NCI-H748 (cell line): ENCODE data around the gene TENM4.

Experiments
- DNase-seq: peaks from one replicate; lab custom pipeline; 2025; ENCODE audit not compliant: unreplicated experiment; lab: John Stamatoyannopoulos, UW

Gene TENM4

DNA sequence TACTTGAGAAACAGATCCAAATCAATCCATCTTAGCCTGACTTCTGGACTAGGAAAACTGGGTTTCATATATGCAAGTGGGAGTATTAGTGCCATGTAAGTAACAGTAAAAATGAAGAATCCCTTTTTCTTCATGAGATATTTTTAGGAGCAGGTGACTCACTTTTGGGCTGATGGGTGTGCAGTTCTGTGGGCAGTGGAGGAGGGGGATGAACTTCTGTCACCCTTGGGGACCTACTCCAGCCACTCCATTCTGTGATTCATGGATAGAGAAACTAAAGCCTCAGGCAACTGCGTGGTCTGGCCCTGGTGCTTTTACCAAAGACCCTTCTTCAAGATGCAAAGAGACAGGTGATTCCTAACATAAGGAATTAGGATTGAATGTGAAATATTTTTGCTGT lies 657.5 kb downstream of the TENM4 start:
- no peak for DNase-seq

DNA sequence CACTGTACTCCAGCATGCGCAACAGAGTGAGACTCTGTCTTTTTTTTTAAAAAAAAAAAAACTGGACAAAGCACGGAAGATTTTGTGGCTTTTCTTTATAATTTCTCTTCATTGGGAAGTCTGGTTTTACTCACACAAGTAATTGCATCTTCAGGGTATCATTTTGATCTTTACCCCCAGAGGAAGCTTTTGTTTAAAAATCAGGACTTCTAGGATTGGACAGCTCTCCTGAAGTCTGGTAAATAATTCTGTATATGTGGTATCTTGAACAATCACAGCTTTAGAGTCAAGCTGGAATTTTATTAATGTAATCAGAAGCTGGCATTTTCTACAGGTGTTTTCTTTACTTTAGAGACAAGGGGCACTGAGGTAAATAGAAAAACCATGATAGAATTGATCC lies 658.1 kb downstream of the TENM4 start:
- no peak for DNase-seq

DNA sequence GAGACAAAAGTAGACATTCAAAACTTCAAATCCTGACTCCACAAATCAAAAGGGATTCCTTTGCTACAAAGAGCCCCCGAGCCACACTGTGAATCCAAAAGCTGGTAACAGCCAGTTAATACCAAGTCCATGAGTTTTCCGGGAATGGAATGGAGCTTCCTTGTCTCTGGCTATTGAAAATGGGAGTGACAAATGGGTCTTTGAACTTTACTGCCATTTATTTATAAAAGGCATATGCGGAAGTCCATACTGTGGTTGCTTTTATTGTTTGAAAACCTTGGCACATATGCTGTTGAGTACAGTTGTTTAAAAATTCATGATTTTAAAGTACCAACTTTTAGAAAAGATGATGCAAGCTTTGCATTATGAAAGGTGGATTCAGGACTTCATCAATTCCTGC lies 659.9 kb downstream of the TENM4 start:
- no peak for DNase-seq

DNA sequence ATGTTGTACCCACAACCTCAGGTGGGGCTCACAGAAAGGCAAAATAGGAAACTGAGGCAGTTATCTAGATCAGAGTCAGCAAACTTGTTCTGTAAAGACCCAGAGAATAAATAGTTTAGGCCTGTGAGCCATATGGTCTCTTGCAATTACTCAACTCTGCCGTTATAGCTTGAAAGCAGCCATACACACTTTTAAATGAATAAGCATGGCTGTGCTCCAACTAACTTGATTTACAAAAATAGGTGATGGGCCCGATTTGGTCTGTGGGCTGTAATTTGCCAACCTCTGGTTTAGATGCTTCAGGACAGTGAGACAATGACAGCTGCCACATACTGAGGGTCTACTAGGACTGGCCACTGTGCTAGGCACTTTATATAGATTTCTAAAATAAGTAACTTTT lies 667.3 kb downstream of the TENM4 start:
- DNase-seq: no peak

DNA sequence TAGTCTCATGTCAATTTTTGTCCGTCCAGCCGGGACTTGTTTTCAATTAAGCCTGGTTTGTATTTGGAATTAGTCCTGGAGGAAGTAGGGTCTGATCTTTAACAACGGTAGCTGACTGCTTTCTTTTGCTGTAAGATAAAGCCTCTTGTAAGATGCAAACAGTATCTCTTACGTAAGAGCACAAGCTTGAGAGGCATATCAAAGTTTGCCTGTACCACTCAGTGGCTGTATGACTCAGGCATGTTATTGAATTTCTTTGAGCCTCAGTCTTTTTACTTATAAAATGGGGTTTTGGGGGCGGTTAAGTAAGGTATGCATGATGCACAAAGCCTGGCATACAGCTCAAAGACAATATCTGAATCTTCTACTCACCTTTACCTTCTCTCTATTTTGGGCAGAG lies 667.8 kb downstream of the TENM4 start:
- no peak for DNase-seq

DNA sequence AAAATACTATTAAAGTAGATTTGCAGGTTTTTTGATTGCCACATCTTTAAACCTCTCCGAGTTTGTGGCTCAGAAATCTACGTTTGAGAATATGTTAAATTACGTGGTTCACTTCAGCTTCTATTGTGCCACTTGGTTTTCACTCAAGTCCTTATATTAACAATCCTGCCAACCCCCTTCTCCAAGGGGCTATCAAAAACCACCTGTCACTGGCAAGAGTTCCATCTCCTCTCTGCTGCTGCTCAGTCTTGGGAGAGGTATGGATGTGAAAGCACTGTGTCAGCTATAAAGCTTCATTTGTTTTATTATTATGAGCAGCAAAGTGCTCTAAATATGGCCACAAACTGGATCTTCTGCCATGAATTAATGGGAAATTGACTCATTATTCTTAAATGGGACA lies 668.6 kb downstream of the TENM4 start:
- no peak for DNase-seq

DNA sequence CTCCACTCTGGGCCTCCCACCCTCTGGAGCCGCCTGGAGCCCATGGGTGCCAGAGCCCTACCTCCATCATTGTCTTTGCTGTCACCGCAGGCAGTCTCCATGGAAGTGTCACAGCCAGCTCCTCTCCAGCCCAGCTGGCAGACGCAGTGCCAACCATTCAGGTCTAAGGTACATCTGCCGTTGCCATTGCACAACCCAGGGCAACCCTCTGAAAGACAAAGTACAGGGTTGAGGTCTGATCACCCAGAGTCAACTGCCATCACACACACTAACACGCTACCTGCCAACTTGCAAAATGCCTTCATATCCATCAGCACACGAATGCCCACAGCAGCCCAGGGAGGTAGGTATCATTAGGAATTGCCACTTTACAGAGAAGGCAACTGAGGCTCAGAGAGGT lies 669.9 kb downstream of the TENM4 start:
- no peak for DNase-seq

DNA sequence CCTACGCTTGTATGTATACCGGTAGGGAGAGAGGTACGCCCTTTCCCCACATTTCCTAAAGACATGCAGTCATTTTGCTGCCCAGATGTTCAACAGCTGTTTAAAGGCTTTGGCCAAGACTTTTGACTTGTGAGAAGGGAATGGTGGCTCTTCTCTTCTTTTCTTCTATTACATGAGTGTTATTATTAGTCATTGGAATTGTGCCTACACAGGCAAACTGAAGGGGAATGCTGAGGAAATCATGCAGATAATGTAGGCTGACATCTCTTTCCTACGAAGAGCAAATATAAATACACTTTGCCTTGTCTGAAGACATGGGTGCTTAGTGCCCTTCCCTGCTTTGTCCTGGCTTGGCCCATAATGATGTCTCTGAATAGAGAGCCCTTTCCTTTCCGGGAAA lies 671.9 kb downstream of the TENM4 start:
- no peak for DNase-seq

DNA sequence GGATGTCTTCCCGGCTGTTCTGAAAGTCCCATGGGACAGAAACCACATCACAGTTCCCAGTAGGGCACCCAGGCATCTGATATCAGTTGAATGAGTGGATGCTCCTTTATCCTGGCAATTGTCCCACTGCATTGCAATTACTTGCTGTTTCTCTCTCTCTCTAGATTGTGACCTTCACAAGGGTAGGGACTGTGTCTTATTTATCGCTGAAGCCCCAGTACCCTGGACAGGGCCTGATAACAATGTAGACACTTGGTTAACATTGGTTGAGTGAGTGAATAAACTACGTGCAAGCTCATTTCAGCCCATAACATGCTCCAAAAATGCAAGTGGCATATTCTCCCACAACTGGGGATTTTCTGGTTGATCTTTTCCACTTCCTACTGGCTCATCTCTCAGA lies 672.5 kb downstream of the TENM4 start:
- no peak for DNase-seq

DNA sequence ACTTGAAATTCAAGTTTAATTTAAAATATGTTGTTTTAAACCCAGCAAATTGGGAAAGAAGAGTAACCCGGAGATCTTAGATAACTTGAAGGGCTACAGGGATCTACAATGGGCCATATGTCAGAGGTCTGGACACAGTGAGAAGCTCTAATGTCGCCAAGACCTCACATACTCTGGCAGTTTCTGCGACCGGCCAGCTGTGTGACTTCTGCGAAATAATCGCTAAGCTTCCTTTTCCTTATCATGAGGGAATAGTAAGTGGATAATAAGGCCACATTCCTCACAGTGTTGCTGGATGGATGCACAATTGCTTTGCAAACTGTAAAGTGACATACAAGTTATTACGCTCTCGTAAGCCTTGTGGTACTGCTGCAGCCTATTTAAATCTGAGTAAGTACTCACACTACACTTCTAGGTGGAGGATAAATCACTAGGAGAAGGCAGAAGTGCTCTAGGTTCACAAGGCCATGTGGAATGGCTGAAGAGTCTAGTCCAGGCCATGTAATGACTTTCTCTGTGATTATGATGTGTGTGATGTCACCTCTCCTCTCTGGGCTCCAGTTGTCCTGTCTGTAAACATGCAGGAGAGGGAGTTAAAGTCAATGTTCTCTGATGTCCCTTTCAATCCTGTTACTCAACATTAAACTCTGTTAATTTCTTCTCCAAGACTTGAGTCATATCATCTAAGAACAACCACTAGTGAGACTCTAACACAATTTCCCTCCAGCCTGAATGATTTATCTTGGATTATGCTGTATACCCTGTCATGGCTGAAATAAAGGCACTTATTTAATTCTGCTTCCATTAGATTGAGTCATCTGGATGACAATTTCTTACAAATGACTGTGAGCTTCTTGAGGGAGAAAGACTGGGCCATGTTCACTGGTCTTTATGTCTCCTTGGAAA lies 673.5 kb downstream of the TENM4 start:
- no peak for DNase-seq

DNA sequence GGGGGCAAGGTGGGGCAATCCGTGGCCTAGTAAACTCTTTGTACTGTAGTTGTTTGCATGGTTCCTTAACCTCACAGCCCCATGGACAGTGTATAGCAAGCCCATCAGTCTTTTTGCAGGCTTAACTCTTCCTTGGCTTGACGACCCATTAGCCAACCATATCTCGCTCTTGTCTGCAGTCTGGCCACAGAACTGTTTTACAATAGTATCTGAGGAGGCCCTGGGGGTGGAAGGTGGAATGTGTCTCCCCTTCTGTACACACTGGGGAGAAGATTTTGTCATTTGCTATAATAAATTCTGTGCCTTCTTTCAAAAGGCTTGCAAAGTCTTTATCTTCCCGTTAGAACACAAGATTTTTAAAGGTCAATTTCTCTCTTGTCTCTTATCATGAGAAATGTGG lies 675.9 kb downstream of the TENM4 start:
- no peak for DNase-seq

DNA sequence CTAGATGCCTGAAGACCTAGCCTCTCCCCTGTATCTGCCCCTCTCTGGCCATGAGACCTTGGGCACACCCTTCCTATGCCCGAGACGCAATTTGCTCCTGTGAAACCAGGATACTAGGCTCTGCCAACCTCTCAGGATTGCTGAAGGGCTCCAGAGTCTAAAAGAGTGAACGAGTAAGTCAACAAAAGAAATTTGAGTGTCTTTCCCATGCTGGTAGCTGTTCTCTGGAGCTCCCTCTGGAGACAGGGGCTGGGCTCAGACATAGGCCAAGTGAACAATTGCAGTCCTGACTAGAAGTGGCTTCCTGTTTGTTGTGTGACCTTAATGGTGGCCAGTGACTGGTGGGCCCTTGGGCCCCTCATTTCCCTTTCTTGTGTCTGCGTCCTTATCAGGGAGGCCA lies 677.2 kb downstream of the TENM4 start:
- no peak for DNase-seq

DNA sequence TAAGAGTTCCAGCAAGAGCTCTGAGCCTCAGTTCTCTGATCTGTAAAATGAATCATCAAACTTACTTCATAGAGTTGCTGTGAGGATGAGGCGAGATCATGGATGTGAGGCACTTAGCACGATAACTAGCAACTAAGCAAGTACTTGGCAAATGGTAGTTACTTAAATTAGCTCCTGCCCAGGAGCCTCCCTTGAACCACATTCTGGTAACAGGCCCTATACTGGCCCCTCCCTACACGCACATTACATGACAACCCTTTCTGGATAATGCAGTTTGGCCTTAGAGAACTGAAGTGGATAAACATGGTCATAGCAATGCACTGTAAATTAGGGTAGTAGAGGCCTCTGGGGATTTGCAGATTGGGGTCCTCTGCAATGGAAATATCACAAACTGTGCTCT lies 678.7 kb downstream of the TENM4 start:
- no peak for DNase-seq

DNA sequence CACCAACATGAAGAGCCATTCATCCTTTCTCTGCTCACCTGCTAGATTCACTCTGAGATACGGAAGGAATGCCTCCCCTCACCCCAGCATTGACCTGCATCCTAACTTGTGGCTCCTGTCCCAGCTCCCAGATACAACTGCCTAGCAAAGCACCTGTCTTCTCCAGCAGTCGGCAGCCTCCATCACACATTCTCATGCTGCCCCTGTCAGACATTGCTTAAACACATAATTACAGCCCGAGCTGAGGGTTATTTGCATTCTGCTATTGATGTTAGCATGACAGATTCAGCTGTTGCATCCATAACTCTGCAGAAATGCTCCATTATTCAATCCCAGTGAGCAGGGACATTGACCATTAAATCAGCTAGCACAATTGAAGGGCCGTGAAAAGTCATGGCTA lies 681.8 kb downstream of the TENM4 start:
- peak; percentile 93 for DNase-seq

DNA sequence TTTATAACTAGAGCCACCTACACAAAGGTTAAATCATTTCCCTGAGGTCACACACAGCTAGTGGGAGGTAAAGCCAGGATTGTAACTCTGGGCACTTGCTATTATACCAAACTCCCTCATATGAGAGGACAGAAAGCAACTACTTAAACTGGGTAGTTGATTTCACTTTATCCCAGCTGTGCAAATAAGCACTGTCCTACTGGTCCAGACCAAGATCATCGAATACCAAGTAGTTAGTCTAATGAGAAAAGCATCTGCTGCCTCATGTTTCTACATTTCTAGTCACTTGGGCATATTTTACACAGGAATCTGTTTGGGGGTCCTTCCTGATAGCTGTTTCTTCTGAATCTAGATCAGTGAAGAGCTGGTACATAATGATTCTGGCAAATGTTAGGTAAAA lies 687.5 kb downstream of the TENM4 start:
- DNase-seq: peak; percentile 56

DNA sequence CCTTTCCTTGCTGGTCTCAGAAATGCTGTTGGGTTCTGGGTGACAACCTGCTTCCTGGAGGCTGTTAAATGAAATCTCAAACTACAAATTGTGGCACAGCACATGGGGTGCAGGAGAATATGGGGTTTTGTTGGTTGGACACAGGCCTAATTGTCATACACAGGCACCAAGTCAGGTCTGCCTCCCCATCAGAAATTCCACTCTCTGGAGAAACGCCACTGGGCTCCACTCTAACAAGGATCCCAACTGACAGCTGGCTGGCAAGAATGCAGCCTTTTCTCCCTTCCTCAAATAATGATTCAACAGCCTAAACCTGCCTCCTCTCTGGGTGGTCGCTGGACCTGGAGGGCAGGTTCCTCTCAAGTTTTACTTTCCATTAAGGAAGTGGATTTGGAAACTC lies 688.3 kb downstream of the TENM4 start:
- no peak for DNase-seq

DNA sequence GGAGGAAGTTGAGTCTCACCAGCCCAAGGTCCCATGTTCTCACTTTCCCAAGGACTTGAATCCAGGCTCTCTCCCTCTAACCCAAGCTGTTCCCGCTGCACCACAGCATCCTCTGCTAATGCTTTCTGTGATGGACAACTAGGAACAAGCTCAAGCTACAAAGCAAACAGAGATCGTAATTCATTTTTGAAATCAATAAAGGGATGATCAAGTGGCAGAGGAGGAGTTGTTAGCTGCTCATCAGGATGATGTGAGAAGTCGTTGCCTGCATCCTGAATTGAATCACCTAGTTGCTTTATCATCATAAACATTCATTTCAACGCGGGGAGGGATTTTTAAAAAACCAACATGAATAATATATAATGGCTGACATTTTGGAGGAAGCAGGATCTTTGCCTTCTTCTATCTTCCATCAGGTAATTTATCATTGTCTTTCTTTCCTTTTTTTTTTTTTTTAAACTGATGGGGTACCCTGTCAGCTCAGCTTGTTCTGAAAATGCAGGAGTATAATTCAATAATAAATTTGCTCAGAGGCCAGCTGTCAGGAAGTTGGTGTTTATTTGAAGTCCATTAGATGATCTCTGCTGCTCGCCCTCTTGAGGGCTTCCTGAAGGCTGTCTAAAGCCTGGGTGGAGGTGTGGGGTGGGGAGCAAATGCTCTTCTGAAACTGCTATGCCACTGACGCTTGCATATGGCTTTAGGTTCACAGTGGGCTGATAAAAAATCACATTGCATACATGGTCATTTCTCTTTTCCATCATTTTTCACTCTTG lies 691.7 kb downstream of the TENM4 start:
- DNase-seq: peak; percentile 83

DNA sequence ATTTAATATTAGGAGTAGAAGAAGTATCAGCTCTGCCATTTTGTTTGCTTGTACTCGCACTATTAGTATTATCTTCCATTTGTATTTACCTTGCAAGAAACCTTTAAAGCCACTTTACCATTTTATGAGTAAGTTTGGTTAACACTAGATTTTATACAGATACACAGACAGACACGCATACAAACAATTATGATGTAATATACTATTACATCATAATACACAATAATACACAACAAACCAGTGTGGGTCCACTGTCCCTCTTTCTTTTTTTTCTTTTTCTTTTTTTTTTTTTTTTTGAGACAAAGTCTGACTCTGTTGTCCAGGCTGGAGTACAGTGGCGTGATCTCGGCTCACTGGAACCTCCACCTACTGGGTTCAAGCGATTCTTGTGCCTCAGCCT lies 695.9 kb downstream of the TENM4 start:
- no peak for DNase-seq

DNA sequence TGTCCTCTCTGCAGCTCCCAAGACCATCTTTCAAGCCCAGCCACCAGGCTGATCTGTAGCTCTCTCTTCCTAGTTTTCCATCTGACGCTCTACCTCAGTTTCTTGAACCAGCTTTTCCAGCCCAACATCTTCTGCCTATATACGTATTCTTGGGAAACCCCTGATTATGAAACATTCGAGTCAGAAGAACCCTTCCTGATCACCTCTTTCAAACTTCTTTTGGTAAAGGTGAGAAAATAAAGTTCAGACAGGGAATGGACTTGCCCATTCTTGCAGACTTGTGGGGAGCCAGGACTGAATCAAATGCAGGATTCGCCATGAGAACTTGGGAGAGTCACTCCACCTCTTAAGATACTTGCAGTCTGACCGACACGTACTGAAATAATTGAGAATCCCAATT lies 696.6 kb downstream of the TENM4 start:
- DNase-seq: no peak

DNA sequence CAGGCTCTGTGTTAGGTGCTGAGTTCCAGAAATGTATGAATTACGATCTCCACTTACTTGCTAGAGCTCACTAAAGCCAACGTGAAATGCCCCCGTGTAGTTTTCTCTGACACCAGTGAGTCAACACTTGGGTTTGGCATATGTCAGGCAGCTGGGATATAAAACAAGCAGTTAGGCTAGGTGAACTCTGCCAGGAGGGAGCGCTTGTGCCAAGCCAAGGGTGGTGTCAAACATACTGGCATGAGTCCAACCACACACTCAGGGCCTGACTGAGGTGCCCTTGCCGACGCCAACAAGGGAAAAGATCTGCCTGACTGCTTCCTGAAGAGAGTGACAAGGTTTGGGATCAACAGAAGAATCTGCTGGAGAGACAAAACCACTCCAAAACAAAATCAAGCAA lies 698.4 kb downstream of the TENM4 start:
- peak; percentile 64 for DNase-seq

DNA sequence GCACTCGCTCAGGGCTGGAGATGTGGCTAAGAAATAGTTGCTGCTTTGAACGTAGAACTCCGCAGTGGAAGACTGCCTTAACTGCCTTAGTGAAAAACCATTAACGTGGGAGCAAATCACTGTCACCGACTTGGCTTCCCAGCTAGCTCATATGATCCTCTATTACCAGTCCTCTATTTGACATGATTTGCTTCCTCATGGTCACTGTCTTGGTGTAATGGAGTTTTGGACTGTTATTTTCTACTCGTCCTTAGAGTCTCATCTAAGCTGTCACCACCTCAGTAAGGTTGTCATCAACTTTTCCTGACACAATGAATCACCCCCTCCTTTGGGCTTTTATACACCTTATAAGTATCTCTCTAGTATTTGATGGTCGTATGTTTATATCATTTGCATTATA lies 699.1 kb downstream of the TENM4 start:
- DNase-seq: no peak
